ENCODE data around the gene VEGFA. TPM values are rescaled to one million over a fixed set of nuclear protein-coding genes. Genes with fewer than 3 reads are reported as not detected.
A peak's percentile ranks its signal among the peaks of the same experiment; 100 is the strongest.

Gene VEGFA
- total RNA-seq, 1 experiment from 2014 or later: 80.2 TPM

- Histone ChIP-seq H3K27me3 (replicated peaks) (no peaks in the 10 kb centered on the region), H3K9me3 (replicated peaks) (no peaks in the 10 kb centered on the region), H3K36me3 (no peaks in the 10 kb centered on the region), H3K4me3 (no peak overlapping the region), H3K27ac (no peak overlapping the region), H3K4me1 (replicated peaks) (peaks cover 8% of the 10 kb centered on the region)
- no peak for DNase-seq (ENCODE audit: low read depth in 1 of 2, low spot score in 2 of 2)
These were observed 27.2 kb downstream of the VEGFA start for GRCh38 chr6:43796903-43797890.

- Histone ChIP-seq H3K36me3 (no peaks in the 10 kb centered on the region), H3K4me3 (no peak overlapping the region), H3K4me1 (replicated peaks) (peaks cover 8% of the 10 kb centered on the region), H3K27me3 (replicated peaks) (no peaks in the 10 kb centered on the region), H3K27ac (no peak overlapping the region), H3K9me3 (replicated peaks) (no peaks in the 10 kb centered on the region)
- DNase-seq (ENCODE audit: low read depth in 1 of 2, low spot score in 2 of 2): no peak
These were observed 27.9 kb downstream of the VEGFA start for GRCh38 chr6:43797919-43798318.

GRCh38 chr6:43798688-43799444 is 28.9 kb downstream of the VEGFA start:
- Histone ChIP-seq H3K27ac (no peak overlapping the region), H3K4me1 (replicated peaks) (peaks cover 8% of the 10 kb centered on the region), H3K9me3 (replicated peaks) (no peaks in the 10 kb centered on the region), H3K4me3 (no peak overlapping the region), H3K36me3 (no peaks in the 10 kb centered on the region), H3K27me3 (replicated peaks) (no peaks in the 10 kb centered on the region)
- peak; percentile 51 to 73 for DNase-seq (ENCODE audit: low read depth in 1 of 2, low spot score in 2 of 2)

GRCh38 chr6:43799551-43800297 is 29.7 kb downstream of the VEGFA start:
- no peaks in the 10 kb centered on the region for H3K9me3 ChIP-seq (replicated peaks)
- H3K27me3 ChIP-seq (replicated peaks): no peaks in the 10 kb centered on the region
- DNase-seq (ENCODE audit: low read depth in 1 of 2, low spot score in 2 of 2): no peak
- peaks cover 8% of the 10 kb centered on the region for H3K4me1 ChIP-seq (replicated peaks)
- no peak overlapping the region for H3K4me3 ChIP-seq
- no peaks in the 10 kb centered on the region for H3K36me3 ChIP-seq
- no peak overlapping the region for H3K27ac ChIP-seq

- no peak overlapping the region for H3K4me3 ChIP-seq
- no peak for DNase-seq (ENCODE audit: low read depth in 1 of 2, low spot score in 2 of 2)
- no peak overlapping the region for H3K27ac ChIP-seq
- peaks cover 8% of the 10 kb centered on the region for H3K4me1 ChIP-seq (replicated peaks)
- no peaks in the 10 kb centered on the region for H3K9me3 ChIP-seq (replicated peaks)
- H3K27me3 ChIP-seq (replicated peaks): no peaks in the 10 kb centered on the region
- no peaks in the 10 kb centered on the region for H3K36me3 ChIP-seq
These were observed 30.2 kb downstream of the VEGFA start for GRCh38 chr6:43800298-43800623.

- H3K4me3 ChIP-seq: no peak overlapping the region
- H3K27ac ChIP-seq: no peak overlapping the region
- no peaks in the 10 kb centered on the region for H3K27me3 ChIP-seq (replicated peaks)
- no peaks in the 10 kb centered on the region for H3K36me3 ChIP-seq
- no peaks in the 10 kb centered on the region for H3K9me3 ChIP-seq (replicated peaks)
- no peak for DNase-seq (ENCODE audit: low read depth in 1 of 2, low spot score in 2 of 2)
- peaks cover 8% of the 10 kb centered on the region for H3K4me1 ChIP-seq (replicated peaks)
These were observed 30.9 kb downstream of the VEGFA start for GRCh38 chr6:43800746-43801494.

GRCh38 chr6:43801495-43802181 is 31.6 kb downstream of the VEGFA start:
- Histone ChIP-seq H3K4me3 (no peak overlapping the region), H3K27ac (no peak overlapping the region), H3K4me1 (replicated peaks) (peaks cover 8% of the 10 kb centered on the region), H3K27me3 (replicated peaks) (no peaks in the 10 kb centered on the region), H3K9me3 (replicated peaks) (no peaks in the 10 kb centered on the region), H3K36me3 (no peaks in the 10 kb centered on the region)
- no peak for DNase-seq (ENCODE audit: low read depth in 1 of 2, low spot score in 2 of 2)

GRCh38 chr6:43803055-43803782 is 33.2 kb downstream of the VEGFA start:
- DNase-seq (ENCODE audit: low read depth in 1 of 2, low spot score in 2 of 2): no peak
- Histone ChIP-seq H3K4me3 (no peak overlapping the region), H3K36me3 (no peaks in the 10 kb centered on the region), H3K9me3 (replicated peaks) (no peaks in the 10 kb centered on the region), H3K4me1 (replicated peaks) (peaks cover 8% of the 10 kb centered on the region), H3K27me3 (replicated peaks) (no peaks in the 10 kb centered on the region), H3K27ac (no peak overlapping the region)

GRCh38 chr6:43803783-43804549 is 34.0 kb downstream of the VEGFA start:
- no peak overlapping the region for H3K4me3 ChIP-seq
- H3K36me3 ChIP-seq: no peaks in the 10 kb centered on the region
- no peaks in the 10 kb centered on the region for H3K27me3 ChIP-seq (replicated peaks)
- H3K4me1 ChIP-seq (replicated peaks): peaks cover under 1% of the 10 kb centered on the region
- DNase-seq (ENCODE audit: low read depth in 1 of 2, low spot score in 2 of 2): no peak
- H3K27ac ChIP-seq: no peak overlapping the region
- no peaks in the 10 kb centered on the region for H3K9me3 ChIP-seq (replicated peaks)

- DNase-seq (ENCODE audit: low read depth in 1 of 2, low spot score in 2 of 2): no peak
- Histone ChIP-seq H3K27ac (no peak overlapping the region), H3K4me1 (replicated peaks) (0 out of 2 replicates have a peak, but pooled peaks cover 3% of the 10 kb centered on the region), H3K27me3 (replicated peaks) (no peaks in the 10 kb centered on the region), H3K36me3 (no peaks in the 10 kb centered on the region), H3K9me3 (replicated peaks) (no peaks in the 10 kb centered on the region), H3K4me3 (no peak overlapping the region)
These were observed 34.7 kb downstream of the VEGFA start for GRCh38 chr6:43804550-43805223.

- Histone ChIP-seq H3K4me3 (no peak overlapping the region), H3K4me1 (replicated peaks) (0 out of 2 replicates have a peak, but pooled peaks cover 3% of the 10 kb centered on the region), H3K9me3 (replicated peaks) (no peaks in the 10 kb centered on the region), H3K36me3 (no peaks in the 10 kb centered on the region), H3K27ac (no peak overlapping the region), H3K27me3 (replicated peaks) (no peaks in the 10 kb centered on the region)
- no peak for DNase-seq (ENCODE audit: low read depth in 1 of 2, low spot score in 2 of 2)
These were observed 35.7 kb downstream of the VEGFA start for GRCh38 chr6:43805699-43806042.

All from SJSA1 (cell line).